HUDEP-2 (cell line): Measurements from ENCODE around the gene CYTH3.
"Not testable (repeated sequence)": the region's sequence is repeated elsewhere in the genome, so short reads cannot be mapped to it uniquely, and the experiment has no call there.

ENCODE experiments used
- DNase-seq, 76 experiments: peaks; one replicate each; lab custom pipeline; 2025; ENCODE audit not compliant: unreplicated experiment in 76 of 76; lab: John Stamatoyannopoulos, UW

Gene CYTH3

DNA sequence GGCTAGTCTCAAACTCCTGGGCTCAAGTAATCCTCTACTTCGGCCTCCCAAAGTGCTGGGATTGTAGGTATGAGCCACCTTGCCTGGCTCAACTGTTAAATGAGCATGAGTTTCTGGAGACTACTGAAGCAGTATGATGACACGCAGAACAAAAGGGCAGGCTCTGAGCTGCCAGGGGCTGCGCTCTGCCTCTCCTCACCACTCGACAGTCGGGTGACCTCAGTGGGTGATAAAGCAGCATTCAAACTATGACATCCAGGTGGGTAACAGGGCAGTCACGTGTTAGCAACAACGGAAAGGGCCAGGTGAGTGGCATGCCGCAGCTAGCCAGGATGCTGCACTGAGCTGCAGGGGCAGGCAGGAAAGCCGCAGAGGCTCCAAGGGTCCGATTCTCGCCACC is 71.5 kb downstream of the CYTH3 start:
- DNase-seq, result no peak

DNA sequence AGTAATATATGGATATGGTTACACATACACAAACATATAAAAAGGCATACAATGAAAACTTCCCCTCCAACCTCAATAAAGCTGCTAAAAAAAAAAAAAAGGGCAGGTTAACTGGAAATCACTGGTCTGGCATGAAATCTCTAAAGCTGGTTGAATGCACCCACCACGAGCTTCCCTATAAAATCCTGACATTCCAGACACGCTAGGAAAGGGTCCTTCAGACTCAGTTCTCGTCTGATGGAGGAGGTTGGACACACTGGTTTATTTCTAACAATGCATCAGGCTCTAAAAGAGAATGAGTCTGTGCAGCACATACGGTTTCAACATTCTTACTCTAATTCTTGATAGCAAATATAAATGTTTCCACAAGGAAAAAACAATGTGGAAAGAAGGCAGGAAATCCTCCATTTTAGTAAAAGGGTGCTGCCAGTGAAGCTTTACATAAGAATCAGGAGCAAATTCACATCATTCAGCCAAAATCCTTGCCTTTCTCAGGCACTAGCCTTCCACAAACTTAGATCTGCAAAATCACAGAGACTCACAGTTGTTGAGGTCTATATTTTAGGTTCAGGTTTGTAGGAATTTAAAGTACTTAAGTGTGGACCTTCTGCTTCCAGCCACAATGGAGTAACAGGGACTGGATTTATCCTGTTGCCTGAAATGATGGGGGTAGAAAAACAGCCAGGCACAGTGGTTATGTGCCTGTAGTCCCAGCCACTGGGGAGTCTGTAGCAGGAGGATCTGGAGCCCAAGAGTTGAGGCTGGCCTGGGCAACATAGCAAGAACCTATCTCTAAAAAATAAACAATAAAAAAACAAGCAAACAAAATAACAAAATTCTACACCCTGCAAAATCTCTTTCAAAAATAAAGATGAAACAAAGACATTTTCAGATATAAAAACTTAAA is 73.5 kb downstream of the CYTH3 start:
- no peak for DNase-seq

DNA sequence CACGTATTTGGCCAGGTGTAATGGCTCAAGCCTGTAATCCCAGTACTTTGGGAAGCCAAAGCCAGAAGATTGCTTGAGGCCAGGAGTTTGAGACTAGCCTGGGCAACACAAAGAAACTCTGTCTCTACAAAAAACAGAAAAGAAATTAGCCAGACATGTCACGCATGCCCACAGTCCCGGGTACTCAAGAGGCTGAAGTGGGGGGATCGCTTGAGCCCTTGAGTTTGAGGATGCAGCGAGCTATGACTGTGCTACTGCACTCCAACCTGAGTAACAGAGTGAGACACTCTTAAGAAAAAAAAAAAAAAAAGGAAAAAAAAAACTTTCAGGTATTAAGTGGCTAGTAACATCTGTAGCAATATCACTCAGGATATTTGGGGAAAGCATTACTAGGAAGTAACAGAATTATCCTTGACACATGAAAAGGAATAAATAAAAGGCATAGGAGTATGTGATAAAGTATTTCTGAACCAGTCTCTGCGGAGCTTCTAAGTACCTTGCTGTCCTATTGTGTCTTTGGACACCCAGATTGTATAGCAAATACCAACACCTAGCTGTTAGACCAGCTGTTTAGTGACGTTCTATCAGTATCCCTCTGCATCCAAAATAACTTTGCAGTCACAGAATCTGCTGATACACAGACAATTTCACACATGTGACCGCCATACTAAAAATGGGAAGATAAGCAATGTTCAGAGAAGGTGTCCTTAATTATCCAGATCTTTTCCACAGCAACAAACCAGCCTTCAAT is 74.4 kb downstream of the CYTH3 start:
- no peak for DNase-seq

DNA sequence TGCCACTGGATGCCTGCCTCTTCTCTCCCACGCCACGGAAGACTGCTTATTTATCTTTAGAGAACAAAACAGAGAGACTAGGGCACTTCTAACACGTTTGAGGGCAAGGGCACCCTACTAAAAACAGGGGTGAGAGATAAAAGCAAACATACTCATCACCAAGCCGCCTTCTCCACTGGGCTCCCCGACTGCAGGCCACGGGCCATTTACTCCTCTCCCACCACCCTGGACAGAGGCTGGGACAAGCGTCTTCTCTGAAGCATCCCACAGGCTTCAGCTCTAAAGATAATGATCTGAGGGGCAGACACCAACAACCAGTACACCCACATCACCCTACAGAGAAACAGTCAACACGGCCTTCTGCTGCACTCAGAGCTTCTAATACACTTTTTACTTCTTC is 78.7 kb downstream of the CYTH3 start:
- no peak for DNase-seq

DNA sequence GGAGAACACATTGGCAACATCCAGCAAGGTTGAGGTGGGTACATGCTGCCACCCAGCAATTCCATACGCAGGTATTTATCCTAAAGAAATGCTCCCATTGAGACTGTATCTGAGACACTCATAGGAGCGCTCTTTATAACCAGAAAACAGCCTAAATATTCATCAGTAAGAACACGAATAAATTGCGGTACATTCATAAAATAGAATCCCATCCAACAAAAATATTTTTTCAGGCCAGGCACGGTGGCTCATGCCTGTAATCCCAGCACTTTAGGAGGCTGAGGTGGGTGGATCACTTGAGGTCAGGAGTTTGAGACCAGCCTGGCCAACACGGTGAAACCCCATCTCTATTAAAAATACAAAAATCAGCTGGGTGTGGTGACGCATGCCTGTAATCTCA is 81.9 kb downstream of the CYTH3 start:
- not testable (repeated sequence) for DNase-seq

GRCh38 chr7:6188389-6188788 is 84.0 kb downstream of the CYTH3 start:
- no peak for DNase-seq

DNA sequence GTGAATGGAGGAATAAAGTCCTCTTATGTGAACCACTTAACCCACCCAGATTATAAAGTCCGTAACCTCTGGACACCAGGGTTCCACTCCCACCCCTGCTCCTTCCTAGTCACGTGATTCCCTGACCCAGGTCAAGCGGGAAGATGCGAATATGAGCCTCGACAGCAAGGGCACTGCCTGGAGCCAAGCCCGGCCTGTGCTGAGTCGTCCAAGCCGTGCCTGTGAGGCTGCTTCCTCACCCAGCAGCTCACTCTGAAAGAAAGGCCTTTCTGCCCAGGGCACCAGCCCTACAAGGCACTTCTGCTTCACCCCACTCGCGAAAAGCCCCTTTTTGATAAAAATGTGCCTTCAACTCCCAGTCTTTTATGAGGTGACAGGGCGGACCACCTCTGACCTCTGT is 85.8 kb downstream of the CYTH3 start:
- no peak for DNase-seq

GRCh38 chr7:6182993-6183392 is 89.4 kb downstream of the CYTH3 start:
- DNase-seq, result no peak

DNA sequence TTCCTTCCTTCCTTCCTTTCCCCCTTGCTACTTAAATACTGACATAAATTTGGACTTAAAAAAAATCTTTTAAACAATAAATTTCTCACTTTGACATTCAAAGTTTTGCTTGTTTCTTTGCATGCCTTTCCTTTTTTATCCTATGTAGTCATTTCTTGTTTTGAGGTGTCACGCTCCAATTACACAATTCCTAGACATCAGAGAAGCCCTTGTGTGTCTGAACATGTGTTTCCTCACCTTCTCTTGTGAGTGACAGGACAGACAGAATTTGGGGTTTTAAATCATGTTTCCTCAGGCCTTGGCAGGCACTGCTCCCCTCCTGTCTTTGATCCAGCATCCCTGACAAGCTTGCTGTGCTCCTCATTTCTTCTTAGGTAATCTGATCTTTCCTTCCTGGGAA is 91.3 kb downstream of the CYTH3 start:
- no peak for DNase-seq

DNA sequence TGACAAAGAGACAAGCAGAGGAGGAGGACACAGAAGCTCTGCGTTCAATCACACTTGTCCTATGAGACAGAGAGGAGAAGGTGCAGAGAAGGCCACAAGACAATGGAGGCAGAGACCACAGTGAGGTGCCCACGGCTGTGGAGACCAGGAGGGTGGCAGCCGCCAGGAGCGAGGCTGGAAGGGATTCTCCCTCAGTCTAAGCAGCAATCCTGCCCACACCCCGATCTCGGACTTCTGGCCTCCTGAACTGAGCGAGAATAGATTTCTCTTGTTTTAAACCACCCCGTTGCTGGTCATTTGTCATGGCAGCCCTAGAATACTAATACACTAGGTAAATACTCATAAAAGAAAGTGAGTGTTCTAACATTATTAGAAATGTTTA is 92.1 kb downstream of the CYTH3 start:
- no peak for DNase-seq

DNA sequence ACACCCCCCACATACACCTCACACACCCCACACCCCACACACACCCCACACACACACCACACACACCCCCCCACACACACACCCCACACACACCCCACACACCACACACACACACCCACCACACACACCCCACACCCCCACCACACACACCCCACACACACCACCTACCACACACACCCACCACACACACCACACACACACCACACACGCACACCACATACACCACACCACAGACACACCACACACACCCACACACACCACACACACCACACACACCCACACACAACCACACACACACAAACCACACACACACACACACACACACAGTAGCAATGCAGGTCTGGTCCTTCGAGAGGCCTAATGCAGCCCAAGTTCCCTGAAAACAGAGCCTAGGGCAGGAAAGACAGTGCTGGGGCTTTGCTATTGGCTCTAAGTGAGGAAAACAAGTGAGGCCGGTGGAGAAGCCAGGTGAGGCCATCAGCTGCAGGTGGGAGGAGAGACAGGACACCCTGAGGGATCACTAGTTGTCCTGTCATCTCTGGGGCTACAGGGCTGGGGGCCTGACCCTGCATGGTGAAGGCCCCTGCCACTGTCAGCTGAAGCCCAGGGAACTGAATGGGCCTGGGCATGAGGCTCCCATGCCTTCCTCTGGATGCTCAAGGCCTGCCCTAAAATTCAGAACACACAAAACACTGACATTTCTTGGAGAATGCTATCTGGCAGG is 92.6 kb downstream of the CYTH3 start:
- DNase-seq, result no peak

GRCh38 chr7:6178298-6179029 is 94.0 kb downstream of the CYTH3 start:
- peak in 64 of 76 experiments; percentile 9 to 80 (median 54) for DNase-seq

GRCh38 chr7:6175645-6176044 is 96.8 kb downstream of the CYTH3 start:
- DNase-seq, result no peak

DNA sequence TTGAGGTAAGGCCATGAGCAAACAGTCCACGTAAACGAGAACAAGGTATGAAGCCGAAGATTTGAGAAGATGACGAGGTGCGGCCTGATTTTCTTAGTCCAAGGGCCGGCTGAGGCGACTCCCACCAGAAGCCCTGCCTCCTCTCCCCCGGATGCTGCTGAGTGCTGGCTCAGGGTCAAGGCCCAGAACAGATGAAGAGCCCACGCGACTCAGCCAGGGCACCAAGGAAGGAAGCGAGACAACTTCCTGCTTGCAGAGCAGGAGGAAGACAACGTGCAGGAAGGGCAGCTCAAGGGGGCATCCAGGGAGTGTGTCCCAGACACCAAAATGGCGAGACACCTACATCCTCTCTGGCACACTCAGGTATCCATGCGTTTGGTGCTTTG is 99.5 kb downstream of the CYTH3 start:
- DNase-seq, result no peak

DNA sequence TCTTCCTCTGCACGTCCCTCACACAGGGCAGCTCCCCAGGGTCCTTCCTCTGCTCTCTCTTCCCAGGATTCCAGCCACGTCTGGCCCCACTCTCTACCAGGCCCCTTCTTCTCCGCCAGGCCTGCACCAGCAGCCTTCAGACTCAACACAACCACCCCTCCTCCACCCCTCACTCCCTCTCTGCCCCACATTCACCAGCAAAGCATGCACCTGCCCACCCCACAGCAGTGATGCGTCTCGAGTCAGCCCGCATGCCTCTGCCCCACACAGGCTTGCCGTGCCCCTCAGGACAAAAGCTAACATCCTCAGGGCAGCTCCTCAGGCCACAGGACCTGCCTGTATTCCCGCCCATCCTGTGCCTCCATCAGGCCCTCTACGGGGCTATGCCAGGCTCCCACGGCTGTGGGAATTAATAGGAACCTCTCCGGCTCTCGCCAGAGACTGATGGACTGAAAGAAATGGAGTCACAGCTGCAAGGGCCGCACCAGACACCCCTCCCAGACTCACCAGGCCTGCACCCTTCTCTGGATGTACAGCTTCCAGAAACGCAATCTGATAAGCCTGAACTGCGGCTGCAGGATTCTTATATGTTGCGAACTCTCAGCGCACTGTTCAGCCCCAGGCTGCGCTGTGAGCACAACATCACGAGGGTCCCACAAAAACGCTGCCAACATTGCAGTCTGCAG is 100.1 kb downstream of the CYTH3 start:
- no peak for DNase-seq

DNA sequence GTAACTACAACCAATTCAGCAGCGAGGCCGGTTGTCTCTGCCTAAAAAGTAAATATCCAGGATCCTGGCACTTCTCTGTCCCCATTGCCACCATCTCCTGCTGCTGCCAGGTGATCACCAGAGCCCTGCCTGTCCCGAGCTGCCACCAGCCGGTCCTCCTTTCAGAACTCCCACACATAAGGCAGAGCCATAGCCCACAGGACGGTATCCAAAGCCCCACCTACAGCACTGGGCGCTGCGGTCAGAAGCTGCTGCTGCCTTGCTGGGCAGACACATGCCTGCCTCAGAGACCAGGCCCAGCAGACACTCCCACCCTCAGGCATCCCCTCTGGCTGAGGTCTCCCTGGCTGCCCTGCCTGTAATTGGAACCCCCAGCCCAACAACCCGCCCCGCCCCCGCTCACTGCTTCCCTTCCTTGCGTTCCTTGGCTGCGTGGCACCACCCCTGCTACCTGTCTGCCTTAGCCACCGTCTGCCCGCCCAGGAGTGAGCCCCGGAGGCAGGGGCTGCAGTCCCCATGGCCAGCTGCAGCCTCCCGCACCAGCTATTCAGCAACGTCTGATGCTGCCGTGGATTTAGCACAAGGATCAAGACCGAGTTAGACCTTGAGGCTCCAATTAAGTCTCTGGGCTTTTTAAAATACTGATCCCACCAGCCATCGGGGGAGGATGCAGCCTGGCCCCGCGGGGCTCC is 100.7 kb downstream of the CYTH3 start:
- DNase-seq, result no peak

- no peak for DNase-seq
These were observed 101.6 kb downstream of the CYTH3 start for GRCh38 chr7:6170571-6171531.

DNA sequence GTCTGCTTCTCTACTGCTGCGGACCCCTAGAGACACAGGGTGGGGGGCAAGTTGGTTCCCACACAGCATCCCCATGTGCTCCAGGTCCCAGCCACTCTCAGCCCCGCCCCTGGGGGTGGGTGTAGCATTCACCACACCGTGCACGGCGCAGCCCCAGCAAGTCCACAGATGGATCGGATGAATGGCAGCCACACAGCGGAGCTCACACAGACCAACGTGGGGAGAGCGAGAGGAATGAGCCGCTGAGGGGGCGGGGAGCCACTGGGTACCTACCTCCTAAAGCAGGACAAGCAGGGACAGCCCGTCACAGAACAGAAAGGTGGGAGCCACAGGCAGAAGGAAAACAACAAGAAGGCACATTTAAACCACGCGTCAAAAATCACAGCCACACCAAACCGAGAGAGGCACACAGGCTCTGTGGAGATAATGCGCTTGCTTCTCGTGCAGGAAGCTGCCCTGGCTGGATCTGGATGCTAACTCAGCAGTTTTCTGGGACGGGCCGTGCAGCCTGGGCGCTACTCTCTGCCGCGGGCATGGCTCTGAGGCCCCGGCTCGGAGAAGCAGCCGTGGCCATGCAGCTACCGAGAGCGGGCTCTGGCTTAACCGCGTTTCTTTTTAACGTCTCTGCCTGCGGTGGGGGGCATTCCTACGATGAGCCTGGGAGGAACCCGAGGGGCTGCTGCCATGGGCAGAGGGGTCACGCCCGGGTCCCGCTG is 102.5 kb downstream of the CYTH3 start:
- no peak for DNase-seq
